ENCODE measurements around the gene SCUBE1.

SCUBE1 gene

DNA sequence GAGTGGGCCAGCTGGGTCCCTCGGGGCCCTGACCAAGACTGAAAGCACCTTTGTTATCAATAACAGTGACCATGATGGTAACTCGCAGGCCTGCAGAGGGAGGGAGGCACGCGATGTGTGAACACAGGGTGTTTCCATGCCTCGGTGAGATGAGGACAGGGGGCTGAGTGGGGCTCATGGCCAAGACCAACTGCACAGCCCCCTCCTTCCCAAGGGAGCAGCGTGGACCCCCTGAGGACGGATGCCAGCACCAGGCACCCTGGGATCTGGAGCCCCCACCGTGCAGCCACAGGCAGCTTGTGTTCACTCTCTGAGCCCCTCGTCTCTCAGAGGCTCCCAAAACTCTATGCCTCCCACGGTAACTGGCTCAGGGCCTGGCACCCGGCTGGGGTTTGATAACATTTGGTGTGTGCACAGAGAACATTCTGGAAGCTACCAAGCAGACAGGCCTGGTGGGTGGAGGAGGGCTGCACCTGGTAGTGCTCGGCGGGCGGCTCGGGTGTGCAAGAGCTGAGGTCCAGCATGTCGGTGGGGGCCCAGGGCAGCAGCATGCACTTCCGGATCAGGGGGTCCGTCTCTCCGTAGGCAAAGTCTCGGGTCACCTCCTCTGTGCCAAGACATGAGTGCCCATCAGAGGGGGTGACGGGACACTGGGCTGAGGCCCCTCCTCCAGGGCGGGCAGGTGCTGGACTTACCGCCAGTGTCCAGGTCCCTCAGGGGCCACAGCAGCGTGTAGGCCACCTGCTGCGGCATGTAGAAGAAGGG is 163.8 kb downstream of the SCUBE1 start:
- H3K4me3 ChIP-seq (ENCODE audit: low read depth, low read length): no peak overlapping the region
- DNase-seq (ENCODE audit: low read depth): no peak
- TF ChIP-seq, protein P1, sequence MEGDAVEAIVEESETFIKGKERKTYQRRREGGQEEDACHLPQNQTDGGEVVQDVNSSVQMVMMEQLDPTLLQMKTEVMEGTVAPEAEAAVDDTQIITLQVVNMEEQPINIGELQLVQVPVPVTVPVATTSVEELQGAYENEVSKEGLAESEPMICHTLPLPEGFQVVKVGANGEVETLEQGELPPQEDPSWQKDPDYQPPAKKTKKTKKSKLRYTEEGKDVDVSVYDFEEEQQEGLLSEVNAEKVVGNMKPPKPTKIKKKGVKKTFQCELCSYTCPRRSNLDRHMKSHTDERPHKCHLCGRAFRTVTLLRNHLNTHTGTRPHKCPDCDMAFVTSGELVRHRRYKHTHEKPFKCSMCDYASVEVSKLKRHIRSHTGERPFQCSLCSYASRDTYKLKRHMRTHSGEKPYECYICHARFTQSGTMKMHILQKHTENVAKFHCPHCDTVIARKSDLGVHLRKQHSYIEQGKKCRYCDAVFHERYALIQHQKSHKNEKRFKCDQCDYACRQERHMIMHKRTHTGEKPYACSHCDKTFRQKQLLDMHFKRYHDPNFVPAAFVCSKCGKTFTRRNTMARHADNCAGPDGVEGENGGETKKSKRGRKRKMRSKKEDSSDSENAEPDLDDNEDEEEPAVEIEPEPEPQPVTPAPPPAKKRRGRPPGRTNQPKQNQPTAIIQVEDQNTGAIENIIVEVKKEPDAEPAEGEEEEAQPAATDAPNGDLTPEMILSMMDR (IDR thresholded peaks at IDR 0.05; ENCODE audit: control insufficient read depth, extremely low read depth, insufficient read depth): no peak

DNA sequence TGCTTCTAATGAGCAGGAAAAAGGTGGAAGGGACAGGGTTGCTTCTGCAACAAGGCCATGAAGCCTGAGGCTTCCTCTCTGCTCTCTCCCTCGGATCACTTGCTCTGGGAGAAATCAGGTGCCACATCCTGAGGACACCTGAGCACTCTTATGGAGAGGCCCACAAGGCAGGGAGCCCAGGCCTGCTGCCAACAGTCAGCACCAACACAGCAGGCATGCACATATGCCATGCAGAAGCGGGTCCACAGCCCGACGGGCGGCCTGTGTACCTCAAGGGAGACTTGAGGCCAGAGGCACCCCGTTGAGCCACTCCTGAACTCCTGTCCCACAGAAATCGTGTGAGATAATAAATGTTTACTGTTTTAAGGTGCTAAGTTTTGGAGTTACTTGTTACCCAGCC is 165.7 kb downstream of the SCUBE1 start:
- TF ChIP-seq, protein P1 (IDR thresholded peaks at IDR 0.05; ENCODE audit: control insufficient read depth, extremely low read depth, insufficient read depth): no peak
- DNase-seq (ENCODE audit: low read depth): no peak
- H3K4me3 ChIP-seq (ENCODE audit: low read depth, low read length): no peak overlapping the region

DNA sequence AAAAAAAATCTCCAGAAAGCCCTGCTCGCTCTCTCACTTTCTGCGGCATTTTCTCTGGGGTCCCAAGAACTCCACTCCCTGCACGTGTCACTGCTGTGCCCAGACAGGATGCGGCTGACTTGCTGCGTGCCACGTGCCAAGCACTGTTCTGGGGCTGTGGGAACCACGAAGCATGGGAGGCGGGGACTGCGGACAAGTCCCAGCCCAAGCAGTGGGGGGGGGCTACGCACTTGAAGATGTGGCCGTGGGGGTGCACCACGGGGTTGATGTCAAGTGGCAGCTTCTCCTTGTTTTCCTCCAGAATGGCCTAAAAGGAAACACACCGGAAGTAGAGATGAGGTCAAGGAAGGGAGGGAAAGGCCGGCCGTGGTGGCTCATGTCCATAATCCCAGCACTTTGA is 167.1 kb downstream of the SCUBE1 start:
- H3K4me3 ChIP-seq (ENCODE audit: low read depth, low read length): no peak overlapping the region
- TF ChIP-seq, protein P1 (IDR thresholded peaks at IDR 0.05; ENCODE audit: control insufficient read depth, extremely low read depth, insufficient read depth): no peak
- no peak for DNase-seq (ENCODE audit: low read depth)

DNA sequence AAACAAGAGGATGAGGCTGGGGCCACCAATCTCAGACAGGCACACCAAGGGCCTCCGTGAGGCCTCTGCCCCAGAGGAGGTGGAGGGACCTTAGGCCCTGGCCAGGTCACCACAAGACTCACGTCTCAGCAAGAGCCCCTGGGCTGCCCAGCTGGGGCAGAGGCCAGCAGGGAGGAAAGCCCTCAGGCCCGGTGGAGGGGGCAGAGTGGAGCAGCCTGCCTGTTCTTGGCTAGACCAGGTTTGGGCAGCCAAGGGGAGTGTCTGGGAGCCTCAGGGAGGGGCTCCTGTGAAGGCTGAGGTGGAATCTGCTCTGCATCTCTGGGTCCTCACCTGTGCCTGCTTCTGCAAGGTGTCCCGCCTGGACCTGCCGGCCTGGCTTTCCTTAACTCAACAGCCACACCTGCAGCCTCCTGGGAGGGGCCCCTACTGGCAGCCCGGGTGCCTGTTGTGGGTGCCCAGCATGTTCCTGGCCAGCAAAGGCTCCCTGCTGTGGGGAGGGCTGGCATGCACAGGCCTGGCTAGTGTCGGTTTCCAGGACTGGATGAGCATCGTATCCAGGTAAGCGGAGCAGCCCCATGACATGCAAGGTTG is 168.1 kb downstream of the SCUBE1 start:
- TF ChIP-seq, protein P1 (IDR thresholded peaks at IDR 0.05; ENCODE audit: control insufficient read depth, extremely low read depth, insufficient read depth): no peak
- H3K4me3 ChIP-seq (ENCODE audit: low read depth, low read length): no peak overlapping the region
- DNase-seq (ENCODE audit: low read depth): no peak

DNA sequence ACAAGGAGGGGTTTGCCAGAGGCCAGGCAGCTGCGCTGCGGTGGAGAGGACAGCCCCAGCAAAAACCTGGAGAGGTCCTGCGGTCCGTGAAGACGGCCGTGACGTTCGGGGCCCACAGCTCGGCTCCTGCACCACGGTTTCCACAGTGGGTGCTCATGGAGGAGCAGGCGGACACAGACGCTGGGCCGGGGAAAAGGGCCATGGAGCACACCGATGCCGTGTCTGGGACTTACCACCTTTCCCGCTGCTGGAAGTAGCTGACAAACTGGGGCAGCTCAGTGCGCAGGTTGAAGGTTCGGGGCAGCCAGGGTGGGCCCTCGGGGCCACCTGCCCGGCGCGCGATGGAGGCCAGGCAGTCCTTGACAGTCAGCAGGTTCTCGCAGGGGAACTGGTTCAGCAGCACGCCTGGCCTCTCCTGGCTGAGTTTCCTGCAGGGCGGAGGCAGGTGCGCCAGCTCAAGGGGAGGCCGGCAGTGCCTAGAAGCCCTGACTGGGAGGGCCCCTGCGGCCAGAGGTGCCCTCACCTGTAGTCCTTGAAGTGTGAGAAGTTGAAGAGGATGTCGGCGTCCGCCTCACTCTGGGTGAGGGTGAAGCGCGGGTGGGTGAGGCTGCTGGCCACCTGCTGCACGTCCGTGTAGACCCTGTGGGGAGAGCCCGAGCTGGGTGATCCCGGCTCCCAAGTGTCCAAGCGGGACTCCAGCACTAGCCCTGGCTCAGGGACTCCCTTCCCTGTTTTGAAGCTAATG is 169.0 kb downstream of the SCUBE1 start:
- no peak for DNase-seq (ENCODE audit: low read depth)
- no peak overlapping the region for H3K4me3 ChIP-seq (ENCODE audit: low read depth, low read length)
- TF ChIP-seq, protein P1 (IDR thresholded peaks at IDR 0.05; ENCODE audit: control insufficient read depth, extremely low read depth, insufficient read depth): no peak

DNA sequence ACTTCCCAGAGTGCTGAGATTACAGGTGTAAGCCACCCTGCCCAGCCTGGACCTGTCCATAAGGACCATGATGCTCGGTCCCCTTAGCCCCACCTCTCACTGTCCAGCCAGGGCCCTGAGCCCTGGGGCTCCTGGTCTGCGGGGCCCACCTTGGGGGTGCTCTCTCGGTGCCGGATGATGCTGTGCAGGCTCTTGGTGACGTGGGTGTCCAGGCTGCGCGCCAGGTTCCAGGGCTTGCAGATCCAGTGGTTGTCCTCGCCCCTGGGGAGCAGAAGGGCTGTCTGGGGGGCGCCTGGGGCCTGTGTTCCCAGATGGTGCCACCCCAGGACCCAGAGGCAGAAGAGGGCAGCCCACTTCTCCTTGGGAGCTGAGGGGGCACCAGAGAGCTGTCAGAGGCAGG is 169.6 kb downstream of the SCUBE1 start:
- no peak for DNase-seq (ENCODE audit: low read depth)
- H3K4me3 ChIP-seq (ENCODE audit: low read depth, low read length): no peak overlapping the region
- TF ChIP-seq, protein P1 (IDR thresholded peaks at IDR 0.05; ENCODE audit: control insufficient read depth, extremely low read depth, insufficient read depth): no peak

Data from LNCaP clone FGC (cell line).